Ascending aorta (tissue), 2 donors: ENCODE results near the gene CD48. TPM values are rescaled to one million over a fixed set of nuclear protein-coding genes. Genes with fewer than 3 reads are reported as not detected.

ENCODE experiments used
- DNase-seq, 2 donors: peaks; one replicate each; pipeline ENCODE4 v3.0.0-alpha.2; 2019; ENCODE audit warnings: low spot score in 2 of 2
- H3K27ac ChIP-seq, 2 donors: fragments of 200-600 bp; sonication (generic); one replicate each; pipeline ENCODE4 v1.5.1; 2016 to 2017; ENCODE audit warnings: mild to moderate bottlenecking in 1 of 2
- H3K27me3 ChIP-seq: fragments of 200-600 bp; sonication (generic); one replicate; pipeline ENCODE4 v1.5.1; 2017
- H3K36me3 ChIP-seq, 2 donors: fragments of 200-600 bp; sonication (generic); one replicate each; pipeline ENCODE4 v1.5.1; 2016
- H3K4me1 ChIP-seq, 2 donors: fragments of 200-600 bp; sonication (generic); one replicate each; pipeline ENCODE4 v1.5.1; 2016 to 2017; ENCODE audit warnings: mild to moderate bottlenecking in 1 of 2
- H3K4me3 ChIP-seq, 2 donors: fragments of 200-600 bp; sonication (generic); one replicate each; pipeline ENCODE4 v1.5.1; 2016 to 2017; ENCODE audit warnings: mild to moderate bottlenecking in 1 of 2
- H3K9me3 ChIP-seq, 2 donors: fragments of 200-600 bp; sonication (generic); one replicate each; pipeline ENCODE4 v1.5.1; 2016
- intact Hi-C: fragments of 100-400 bp; cut with DNase I; formaldehyde crosslinking; loops from one replicate; pipeline ENCODE4 v1.15.1; 2023
- total RNA-seq: library from RNA; depleted of rRNA; stranded (reverse); fragments of >200 nt; gene quantifications from one replicate; pipeline ENCODE4 v1.1.0, GENCODE V29; 2016
- TF ChIP-seq, protein P1 (sequence below), 3 experiments: fragments of 200-600 bp in 2 of 3; fragments of 450-650 bp in 1 of 3; sonication (generic) in 2 of 3; IDR thresholded peaks; one replicate each; pipeline ENCODE4 v1.5.1; 2016 to 2019; ENCODE audit warnings: antibody characterized with exemption in 3 of 3, mild to moderate bottlenecking in 1 of 3, moderate library complexity in 1 of 3

The CD48 gene
- total RNA-seq, 1 donor from 2014 or later = not detected

DNA sequence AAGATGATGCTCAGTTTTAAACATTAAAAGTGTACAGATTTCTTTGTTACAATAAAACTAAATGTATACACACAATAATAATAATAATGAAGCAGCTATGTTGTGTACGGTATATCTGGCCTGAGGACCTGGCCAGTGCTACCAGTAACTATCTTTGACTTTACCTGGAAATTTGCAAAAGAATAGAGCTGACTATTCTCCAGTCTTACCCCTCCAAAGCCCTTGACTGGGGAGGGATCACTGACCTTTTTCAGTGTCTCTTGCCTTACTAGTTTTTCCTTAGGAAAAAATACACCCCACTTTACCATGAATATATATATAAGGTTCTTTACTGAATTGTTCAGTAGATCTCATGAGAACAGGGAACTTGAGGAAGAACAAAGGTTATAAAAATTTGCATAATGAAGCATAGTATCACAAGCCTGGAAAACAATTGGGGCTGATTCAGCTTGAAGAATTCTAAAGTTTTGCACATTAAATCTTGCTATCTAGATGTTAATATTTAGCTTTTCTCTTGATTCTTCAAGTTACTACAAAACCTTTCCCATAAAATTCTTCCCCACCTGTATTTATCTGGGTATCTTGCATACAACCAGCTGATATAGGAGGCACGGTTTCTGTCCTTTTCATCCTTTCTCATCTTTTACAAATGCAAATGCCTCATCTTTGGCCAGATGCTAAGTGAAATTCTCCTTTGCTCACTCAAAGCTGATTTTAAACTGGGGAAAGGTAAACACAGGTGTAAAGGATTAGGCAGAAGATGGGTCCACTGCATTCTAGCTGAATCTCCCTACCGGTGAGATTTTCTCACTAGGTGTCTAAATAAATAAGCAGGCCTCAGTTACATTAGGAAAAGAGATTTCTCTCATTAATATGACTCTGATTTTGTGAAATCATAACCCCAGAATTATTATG, 39.8 kb downstream of the CD48 start:
- intact Hi-C loops = no loop called here
- Histone ChIP-seq H3K4me3 (no peak overlapping the region), H3K9me3 (peaks cover 0 to 6% of the 10 kb centered on the region in 2 donors), H3K27ac (no peak overlapping the region), H3K27me3 (no peaks in the 10 kb centered on the region), H3K4me1 (no peaks in the 10 kb centered on the region), H3K36me3 (no peaks in the 10 kb centered on the region)
- TF ChIP-seq, protein P1, sequence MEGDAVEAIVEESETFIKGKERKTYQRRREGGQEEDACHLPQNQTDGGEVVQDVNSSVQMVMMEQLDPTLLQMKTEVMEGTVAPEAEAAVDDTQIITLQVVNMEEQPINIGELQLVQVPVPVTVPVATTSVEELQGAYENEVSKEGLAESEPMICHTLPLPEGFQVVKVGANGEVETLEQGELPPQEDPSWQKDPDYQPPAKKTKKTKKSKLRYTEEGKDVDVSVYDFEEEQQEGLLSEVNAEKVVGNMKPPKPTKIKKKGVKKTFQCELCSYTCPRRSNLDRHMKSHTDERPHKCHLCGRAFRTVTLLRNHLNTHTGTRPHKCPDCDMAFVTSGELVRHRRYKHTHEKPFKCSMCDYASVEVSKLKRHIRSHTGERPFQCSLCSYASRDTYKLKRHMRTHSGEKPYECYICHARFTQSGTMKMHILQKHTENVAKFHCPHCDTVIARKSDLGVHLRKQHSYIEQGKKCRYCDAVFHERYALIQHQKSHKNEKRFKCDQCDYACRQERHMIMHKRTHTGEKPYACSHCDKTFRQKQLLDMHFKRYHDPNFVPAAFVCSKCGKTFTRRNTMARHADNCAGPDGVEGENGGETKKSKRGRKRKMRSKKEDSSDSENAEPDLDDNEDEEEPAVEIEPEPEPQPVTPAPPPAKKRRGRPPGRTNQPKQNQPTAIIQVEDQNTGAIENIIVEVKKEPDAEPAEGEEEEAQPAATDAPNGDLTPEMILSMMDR (IDR thresholded peaks at IDR 0.05) = no peak
- no peak for DNase-seq

DNA sequence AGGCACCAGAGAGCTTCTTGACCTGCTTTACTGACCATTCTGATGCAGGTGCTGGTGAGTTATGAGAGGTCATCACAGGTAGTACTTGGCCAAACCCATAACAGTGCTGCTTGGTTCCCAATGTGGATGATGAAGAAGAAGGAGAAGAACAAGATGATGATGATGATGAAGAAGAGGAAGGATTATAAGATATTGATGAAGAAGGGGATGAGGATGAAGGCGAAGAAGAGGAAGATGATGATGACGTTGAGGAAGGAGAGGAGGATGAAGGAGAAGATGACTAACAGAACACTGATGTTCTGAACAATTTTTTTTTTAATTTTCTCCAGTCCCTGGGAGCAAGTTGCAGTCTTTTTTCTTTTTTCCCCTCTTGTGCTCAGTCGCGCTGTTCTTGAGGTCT, 40.9 kb downstream of the CD48 start:
- TF ChIP-seq, protein P1 (IDR thresholded peaks at IDR 0.05) = no peak
- Histone ChIP-seq H3K36me3 (no peaks in the 10 kb centered on the region), H3K9me3 (peaks cover 0 to 6% of the 10 kb centered on the region in 2 donors), H3K4me1 (no peaks in the 10 kb centered on the region), H3K4me3 (no peak overlapping the region), H3K27ac (no peak overlapping the region), H3K27me3 (no peaks in the 10 kb centered on the region)
- intact Hi-C loops = no loop called here
- DNase-seq = no peak

DNA sequence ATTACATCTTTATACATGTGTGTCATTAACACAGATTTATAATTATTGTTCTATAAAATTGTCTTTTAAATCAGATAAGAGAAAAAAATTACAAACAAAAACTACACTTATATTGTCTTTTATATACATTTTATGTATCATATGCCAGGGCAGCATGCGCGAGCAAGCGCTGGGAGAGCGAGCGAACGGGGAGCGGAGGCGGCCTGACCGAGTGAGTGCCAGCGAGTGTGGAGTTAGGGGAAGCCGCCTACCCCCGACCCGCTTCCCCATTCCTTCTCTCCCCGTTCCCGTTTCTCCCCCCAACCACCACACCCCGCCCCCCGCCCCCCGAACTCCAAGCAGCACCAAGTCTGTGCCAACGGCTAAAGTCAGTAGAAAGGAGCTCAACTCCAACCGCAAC, 41.8 kb downstream of the CD48 start:
- TF ChIP-seq, protein P1 (IDR thresholded peaks at IDR 0.05) = no peak
- Histone ChIP-seq H3K9me3 (peaks cover 0 to 6% of the 10 kb centered on the region in 2 donors), H3K27ac (no peak overlapping the region), H3K36me3 (no peaks in the 10 kb centered on the region), H3K4me1 (no peaks in the 10 kb centered on the region), H3K27me3 (no peaks in the 10 kb centered on the region), H3K4me3 (no peak overlapping the region)
- intact Hi-C loops = no loop called here
- no peak for DNase-seq

DNA sequence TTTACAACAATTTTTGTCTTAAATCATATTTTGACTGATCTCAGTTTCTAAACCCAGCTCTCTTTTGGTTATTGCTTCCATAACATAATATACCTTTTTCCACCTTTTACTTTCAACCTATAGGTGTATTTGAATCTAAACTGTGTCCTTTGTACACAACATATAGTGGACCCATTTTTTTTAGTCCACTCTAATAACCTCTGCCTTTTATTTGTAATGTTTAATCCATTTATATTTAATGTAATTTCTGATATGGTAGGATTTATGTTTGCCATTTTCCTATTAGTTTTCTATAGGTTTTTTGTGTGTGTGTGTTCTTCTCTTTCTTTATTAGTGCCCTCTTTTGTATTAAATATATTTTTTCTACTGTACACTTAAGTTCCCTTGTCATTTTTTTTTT, 42.3 kb downstream of the CD48 start:
- H3K4me1 ChIP-seq = no peaks in the 10 kb centered on the region
- H3K9me3 ChIP-seq = peaks cover 0 to 6% of the 10 kb centered on the region in 2 donors
- no peak overlapping the region for H3K4me3 ChIP-seq
- TF ChIP-seq, protein P1 (IDR thresholded peaks at IDR 0.05) = no peak
- H3K27ac ChIP-seq = no peak overlapping the region
- no peaks in the 10 kb centered on the region for H3K36me3 ChIP-seq
- intact Hi-C loops = no loop called here
- H3K27me3 ChIP-seq = no peaks in the 10 kb centered on the region
- no peak for DNase-seq

DNA sequence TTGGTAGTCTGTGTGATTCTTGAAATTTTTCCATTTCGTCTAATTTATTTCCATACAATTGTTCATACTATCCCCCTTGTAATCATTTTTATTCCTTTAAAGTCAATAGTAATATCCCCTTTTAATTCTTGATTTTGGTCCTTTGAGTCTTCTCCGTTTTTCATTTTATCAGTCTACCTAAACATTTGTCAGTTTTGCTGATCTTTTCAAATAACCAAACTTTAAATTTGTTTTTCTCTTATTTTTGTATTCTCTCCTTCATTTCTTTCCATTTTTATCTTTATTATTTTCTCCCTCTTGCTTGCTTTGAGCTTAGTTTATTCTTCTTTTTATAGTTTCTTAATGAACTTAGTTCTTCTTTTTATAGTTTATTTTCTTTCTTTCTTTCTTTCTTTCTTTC, 43.7 kb downstream of the CD48 start:
- Histone ChIP-seq H3K27ac (no peak overlapping the region), H3K9me3 (peaks cover 0 to 6% of the 10 kb centered on the region in 2 donors), H3K27me3 (no peaks in the 10 kb centered on the region), H3K4me1 (no peaks in the 10 kb centered on the region), H3K36me3 (no peaks in the 10 kb centered on the region), H3K4me3 (no peak overlapping the region)
- intact Hi-C loops = no loop called here
- TF ChIP-seq, protein P1 (IDR thresholded peaks at IDR 0.05) = no peak
- no peak for DNase-seq
